Bronchial epithelial cell (primary cell): Measurements from ENCODE around the gene ZNF783. TPM values are rescaled to one million over a fixed set of nuclear protein-coding genes. Genes with fewer than 3 reads are reported as not detected.

Source experiments
- DNase-seq: peaks from one replicate; pipeline ENCODE4 v3.0.0-alpha.2; 2010; ENCODE audit warnings: low read depth
- FAIRE-seq: peaks from 2 replicates; lab custom pipeline; 2011; peaks lifted over from hg19 to GRCh38; lab: Jason Lieb, UNC
- H3K27me3 ChIP-seq: 2 replicates; pipeline ENCODE4 v1.5.1; 2011; ENCODE audit warnings: low read length; ENCODE audit not compliant: control insufficient read depth, insufficient read depth
- H3K36me3 ChIP-seq: 2 replicates; pipeline ENCODE4 v1.5.1; 2011; ENCODE audit warnings: low read length; ENCODE audit not compliant: control insufficient read depth, insufficient read depth
- H3K4me3 ChIP-seq: 2 replicates; pipeline ENCODE4 v1.5.1; 2011; ENCODE audit warnings: mild to moderate bottlenecking, low read depth, low read length, control low read depth
- CTCF ChIP-seq: IDR thresholded peaks from 2 replicates; pipeline ENCODE4 v1.5.1; 2011; ENCODE audit warnings: mild to moderate bottlenecking, moderate library complexity, low read length, control low read depth, inconsistent platforms; ENCODE audit not compliant: insufficient read depth, severe bottlenecking
- total RNA-seq: library from RNA; depleted of rRNA; stranded (reverse); fragments of >200 nt; gene quantifications from 2 replicates; pipeline ENCODE4 v1.2.1, GENCODE V29; 2014

Gene ZNF783
- total RNA-seq, 1 donor from 2014 or later = 11.3 TPM

GRCh38 chr7:149302865-149303264 lies 40.9 kb downstream of the ZNF783 start:
- H3K36me3 ChIP-seq = no peaks in the 10 kb centered on the region
- no peak overlapping the region for H3K4me3 ChIP-seq
- no peak for FAIRE-seq
- no peaks in the 10 kb centered on the region for H3K27me3 ChIP-seq
- no peak for TF ChIP-seq CTCF
- no peak for DNase-seq

GRCh38 chr7:149304006-149304405 lies 42.0 kb downstream of the ZNF783 start:
- H3K27me3 ChIP-seq = no peaks in the 10 kb centered on the region
- no peak for FAIRE-seq
- no peak for TF ChIP-seq CTCF

GRCh38 chr7:149306854-149307253 lies 44.9 kb downstream of the ZNF783 start:
- Histone ChIP-seq H3K4me3 (no peak overlapping the region), H3K27me3 (no peaks in the 10 kb centered on the region), H3K36me3 (no peaks in the 10 kb centered on the region)
- DNase-seq (no peak), FAIRE-seq (no peak)
- no peak for TF ChIP-seq CTCF

More at GRCh38 chr7:149304006-149304405, 42.0 kb downstream of the ZNF783 start:
- Histone ChIP-seq H3K36me3 (no peaks in the 10 kb centered on the region), H3K4me3 (no peak overlapping the region)
- DNase-seq = no peak

GRCh38 chr7:149307775-149308501 lies 45.9 kb downstream of the ZNF783 start:
- FAIRE-seq (no peak), DNase-seq (no peak)
- Histone ChIP-seq H3K4me3 (no peak overlapping the region), H3K36me3 (no peaks in the 10 kb centered on the region), H3K27me3 (no peaks in the 10 kb centered on the region)
- TF ChIP-seq CTCF = no peak

- Histone ChIP-seq H3K36me3 (no peaks in the 10 kb centered on the region), H3K27me3 (no peaks in the 10 kb centered on the region), H3K4me3 (no peak overlapping the region)
- FAIRE-seq (no peak), DNase-seq (peak; percentile 84)
- TF ChIP-seq CTCF = peak; percentile 73
These were observed 48.3 kb downstream of the ZNF783 start for GRCh38 chr7:149310113-149310836.
